ENCODE measurements around the gene HSD11B2. TPM values are rescaled to one million over a fixed set of nuclear protein-coding genes. Genes with fewer than 3 reads are reported as not detected.

Gene HSD11B2
- total RNA-seq, 2 donors from 2014 or later = 11.4 to 35.6 TPM

- no peak for TF ChIP-seq CTCF (IDR thresholded peaks at IDR 0.05)
- no peak for TF ChIP-seq POLR2AphosphoS5 (IDR thresholded peaks at IDR 0.05)
- TF ChIP-seq POLR2A (IDR thresholded peaks at IDR 0.05) = no peak
These were observed 4.8 kb downstream of the HSD11B2 start for GRCh38 chr16:67435758-67436164.

GRCh38 chr16:67436640-67437193, 5.8 kb downstream of the HSD11B2 start:
- WGBS = 94% methylated on average over 23 of the region's 23 CpGs
- peaks cover 13% of the 10 kb centered on the region for H3K4me1 ChIP-seq (replicated peaks)
- H3K27me3 ChIP-seq (replicated peaks; ENCODE audit: insufficient read depth) = no peaks in the 10 kb centered on the region
- no peak overlapping the region for H3K27ac ChIP-seq
- intact Hi-C loops (cut with DNase I) = no loop called here
- TF ChIP-seq POLR2AphosphoS5 (IDR thresholded peaks at IDR 0.05) (no peak), CTCF (IDR thresholded peaks at IDR 0.05) (no peak), POLR2A (IDR thresholded peaks at IDR 0.05) (no peak)
- no peak for DNase-seq (ENCODE audit: low spot score)
- peaks cover 6 to 10% of the 10 kb centered on the region in 2 donors for H3K36me3 ChIP-seq
- no peaks in the 10 kb centered on the region for H3K9me3 ChIP-seq
- no peak overlapping the region for H3K4me3 ChIP-seq

More at GRCh38 chr16:67435758-67436164, 4.8 kb downstream of the HSD11B2 start:
- Histone ChIP-seq H3K4me3 (no peak overlapping the region), H3K36me3 (peaks cover 6 to 10% of the 10 kb centered on the region in 2 donors), H3K9me3 (no peaks in the 10 kb centered on the region), H3K27ac (no peak overlapping the region), H3K27me3 (replicated peaks; ENCODE audit: insufficient read depth) (no peaks in the 10 kb centered on the region), H3K4me1 (replicated peaks) (peaks cover 5% of the 10 kb centered on the region)
- DNase-seq (ENCODE audit: low spot score) = no peak
- 87% methylated on average over 10 of the region's 16 CpGs for WGBS
- intact Hi-C loops (cut with DNase I) = no loop called here

GRCh38 chr16:67437513-67437912, 6.6 kb downstream of the HSD11B2 start:
- Histone ChIP-seq H3K27me3 (replicated peaks; ENCODE audit: insufficient read depth) (no peaks in the 10 kb centered on the region), H3K27ac (no peak overlapping the region), H3K36me3 (peaks cover 6 to 10% of the 10 kb centered on the region in 2 donors), H3K4me3 (no peak overlapping the region), H3K9me3 (no peaks in the 10 kb centered on the region), H3K4me1 (replicated peaks) (peaks cover 15% of the 10 kb centered on the region)
- DNase-seq (ENCODE audit: low spot score) = no peak
- WGBS = 78% methylated on average over 4 of the region's 4 CpGs
- intact Hi-C loops (cut with DNase I) = no loop called here
- TF ChIP-seq POLR2A (IDR thresholded peaks at IDR 0.05) = no peak
- no peak for TF ChIP-seq POLR2AphosphoS5 (IDR thresholded peaks at IDR 0.05)
- no peak for TF ChIP-seq CTCF (IDR thresholded peaks at IDR 0.05)

GRCh38 chr16:67438098-67438791, 7.3 kb downstream of the HSD11B2 start:
- Histone ChIP-seq H3K4me1 (replicated peaks) (peaks cover 21% of the 10 kb centered on the region), H3K27ac (no peak overlapping the region), H3K9me3 (no peaks in the 10 kb centered on the region), H3K36me3 (peaks cover 6 to 10% of the 10 kb centered on the region in 2 donors), H3K27me3 (replicated peaks; ENCODE audit: insufficient read depth) (no peaks in the 10 kb centered on the region), H3K4me3 (no peak overlapping the region)
- intact Hi-C loops (cut with DNase I) = no loop called here
- DNase-seq (ENCODE audit: low spot score) = no peak
- TF ChIP-seq CTCF (IDR thresholded peaks at IDR 0.05) (no peak), POLR2AphosphoS5 (IDR thresholded peaks at IDR 0.05) (no peak), POLR2A (IDR thresholded peaks at IDR 0.05) (no peak)
- WGBS = 93% methylated on average over 18 of the region's 20 CpGs

Measured in prostate gland (tissue), 2 donors.